Brain pericyte (primary cell): ENCODE results near the gene STK40.
A peak's percentile ranks its signal among the peaks of the same experiment; 100 is the strongest.

ENCODE experiments used
- DNase-seq: peaks from one replicate; pipeline ENCODE4 v3.0.0-alpha.2; 2012; ENCODE audit warnings: low read depth, low spot score

The STK40 gene

DNA sequence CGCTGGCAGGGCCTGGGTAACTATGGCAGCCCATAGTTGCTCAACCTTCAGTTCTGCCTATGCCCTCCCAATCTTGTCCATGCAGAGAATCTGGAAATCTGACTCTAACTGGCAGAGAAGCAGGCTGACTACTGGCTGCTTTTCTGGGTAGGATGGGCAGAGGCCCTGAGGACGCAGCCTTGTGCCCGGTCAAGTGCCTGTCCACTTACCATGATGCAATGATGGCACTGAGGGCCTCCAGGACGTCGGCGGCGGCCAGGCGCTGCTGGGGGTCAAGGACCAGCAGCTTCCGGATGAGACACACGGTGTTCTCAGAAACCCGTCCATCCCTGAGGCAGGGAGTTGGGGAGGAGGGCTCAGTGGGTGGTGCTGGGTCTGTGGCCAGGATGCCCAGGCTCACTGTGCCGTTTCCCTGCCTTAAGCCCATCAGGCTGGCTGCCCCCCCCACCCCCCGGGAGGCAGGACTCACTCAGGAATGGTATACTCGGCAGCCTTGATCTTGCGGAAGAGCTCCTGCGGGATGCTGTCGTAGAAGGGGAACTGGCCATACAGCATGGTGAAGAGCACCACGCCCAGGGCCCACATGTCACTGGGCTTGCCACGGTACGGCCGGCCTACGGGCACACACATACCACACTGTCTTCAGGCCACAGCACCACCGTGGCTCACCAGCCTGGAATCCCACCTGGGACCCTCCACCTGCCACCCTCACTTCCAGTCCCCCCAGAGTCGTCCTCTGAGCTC is 41.9 kb downstream of the STK40 start:
- DNase-seq: no peak

DNA sequence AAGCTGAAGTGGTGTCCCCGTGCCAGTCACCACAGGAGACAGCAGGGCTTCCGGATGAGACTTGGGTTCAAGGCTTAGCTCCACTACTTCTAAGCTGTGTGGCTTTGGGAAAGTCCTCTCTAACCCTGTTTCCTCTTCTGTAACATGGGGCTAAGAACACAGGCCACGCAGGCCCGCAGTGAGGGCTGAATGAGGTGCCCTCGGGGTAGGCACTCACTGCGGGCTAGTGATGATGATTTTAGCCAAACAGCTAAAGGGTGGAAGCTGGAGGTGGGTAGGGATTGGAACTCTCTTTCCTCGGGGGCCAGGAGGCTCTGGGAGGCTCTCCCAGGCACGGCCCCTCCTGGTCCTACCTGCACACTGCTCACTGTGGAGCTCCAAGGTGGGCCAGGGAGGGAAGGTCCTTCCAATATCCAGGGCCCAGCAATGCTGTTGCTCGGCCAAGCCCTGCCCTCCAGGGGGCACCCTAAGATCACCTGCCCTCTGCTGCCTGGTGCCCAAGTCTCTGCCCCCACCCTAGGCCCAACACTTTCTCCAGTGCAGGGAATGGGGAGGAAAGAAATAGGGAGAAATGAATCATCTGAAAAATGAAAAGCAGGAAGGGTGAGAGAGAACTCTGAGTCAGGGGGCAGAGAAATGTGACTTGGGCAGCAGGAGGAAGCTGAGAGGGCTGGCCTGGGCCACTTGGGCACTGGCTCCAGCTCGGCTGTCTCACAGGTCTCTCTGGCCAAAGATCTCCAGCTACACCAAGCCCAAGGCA is 43.1 kb downstream of the STK40 start:
- DNase-seq: no peak

DNA sequence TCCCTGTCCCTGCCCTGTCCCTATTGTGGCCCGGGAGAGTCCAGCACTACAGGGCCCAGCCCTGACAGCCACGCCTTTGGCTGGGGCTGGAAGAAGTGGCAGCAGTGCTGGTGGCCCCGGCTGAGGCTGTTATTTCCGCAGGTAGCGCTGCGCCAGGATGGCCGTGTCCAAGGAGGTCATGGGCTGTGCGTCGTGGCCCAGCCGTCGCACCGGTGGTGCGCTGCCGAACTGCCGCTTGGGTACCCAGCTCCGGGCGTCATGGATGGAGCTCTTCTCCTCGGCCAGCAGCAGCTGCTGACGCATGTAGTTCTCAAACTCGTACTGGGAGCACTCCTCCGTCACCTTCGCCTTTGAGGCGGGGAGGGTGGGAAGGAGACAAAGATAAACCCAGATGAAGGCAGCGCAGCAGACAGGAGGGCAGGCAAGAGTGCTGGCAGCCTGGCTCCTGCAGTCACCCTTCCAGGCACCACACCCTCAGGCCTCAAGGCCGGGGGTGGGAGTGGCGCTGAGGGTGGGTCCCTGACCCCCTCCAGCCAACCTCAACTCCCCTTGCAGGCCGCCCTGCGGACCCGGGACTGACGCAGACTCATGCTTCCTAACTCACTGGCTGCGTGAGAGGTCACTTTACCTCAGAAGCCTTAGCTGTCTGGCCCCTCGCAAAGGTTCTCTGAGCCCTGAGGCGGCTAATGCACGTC is 44.0 kb downstream of the STK40 start:
- DNase-seq: no peak

DNA sequence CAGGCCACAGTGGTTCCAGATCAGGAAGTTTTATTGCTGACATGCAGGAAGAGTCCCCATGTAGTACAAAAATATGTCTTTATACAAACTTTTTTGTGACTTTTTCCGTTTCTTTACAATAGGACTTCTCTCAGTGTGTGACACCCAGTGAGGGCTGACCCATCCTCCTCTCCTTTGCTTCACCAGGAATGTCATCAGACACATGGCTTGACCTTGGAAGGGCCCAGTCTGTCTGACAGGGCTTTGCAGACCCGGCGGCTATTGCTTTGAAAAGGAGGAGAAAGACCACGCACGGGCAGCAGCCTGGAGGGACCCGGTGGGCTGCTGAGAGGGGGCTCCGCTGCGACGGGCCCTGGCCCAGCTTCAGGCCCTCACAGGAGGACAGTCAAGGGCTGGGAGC is 46.1 kb downstream of the STK40 start:
- DNase-seq: no peak

GRCh38 chr1:36339215-36339614 is 46.5 kb downstream of the STK40 start:
- no peak for DNase-seq

DNA sequence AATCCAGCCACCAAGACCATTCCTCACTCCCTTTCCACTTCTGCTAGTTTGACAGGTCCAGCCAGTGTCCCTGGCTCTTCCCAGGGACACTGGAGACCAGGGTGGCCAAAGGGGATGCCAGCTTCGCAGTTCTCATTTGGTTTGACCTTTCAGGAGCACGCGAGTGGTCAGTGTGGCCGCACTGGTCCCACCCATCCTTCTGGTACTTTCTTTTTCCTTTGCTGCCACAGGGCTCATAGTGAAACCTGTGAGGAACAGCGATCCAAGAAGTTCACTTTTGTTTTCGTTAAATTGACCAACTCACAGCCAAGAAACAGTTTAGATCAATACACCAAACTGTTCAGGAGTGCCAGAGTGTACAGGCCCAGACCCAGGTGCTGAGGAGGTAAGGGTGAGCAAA is 47.9 kb downstream of the STK40 start:
- DNase-seq: no peak

DNA sequence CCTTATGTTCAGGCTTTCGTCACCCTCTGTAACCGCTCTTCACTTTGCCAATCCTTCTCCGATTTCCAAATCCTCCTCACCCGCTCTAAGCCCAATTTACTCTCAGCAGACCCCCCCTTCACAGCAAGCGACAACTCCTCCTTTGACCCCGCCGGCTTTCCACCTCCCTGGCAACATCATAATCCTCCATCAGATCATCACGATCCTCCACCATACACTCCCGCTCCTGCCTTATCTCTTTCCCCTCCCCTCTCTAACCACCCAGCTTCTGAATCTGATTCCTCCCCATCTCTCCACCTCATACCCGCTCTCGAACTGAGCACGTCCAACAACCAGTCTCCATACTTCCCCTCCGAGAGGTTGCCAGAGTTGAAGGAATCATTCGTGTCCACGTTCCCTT is 54.8 kb downstream of the STK40 start:
- DNase-seq: no peak

DNA sequence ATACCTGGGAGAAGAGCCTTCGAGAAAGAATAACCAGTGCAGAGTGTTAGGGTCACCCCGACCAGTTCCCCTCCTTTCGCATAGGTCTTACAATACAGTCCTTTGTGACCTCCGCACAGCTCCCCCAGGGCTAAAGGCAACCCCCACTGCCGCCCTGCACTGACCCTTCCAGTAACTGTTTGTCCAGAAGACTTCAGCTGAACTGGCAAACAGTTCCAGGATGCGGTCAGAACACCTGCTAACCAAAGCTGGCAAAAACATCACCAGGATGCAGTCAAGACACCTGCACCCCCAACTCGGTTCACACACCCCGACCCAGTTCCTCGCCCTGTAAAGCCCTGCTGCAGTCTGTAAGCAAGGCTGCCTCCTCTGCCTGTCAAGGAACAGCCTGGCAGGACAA is 55.9 kb downstream of the STK40 start:
- no peak for DNase-seq

GRCh38 chr1:36328713-36329112 is 57.0 kb downstream of the STK40 start:
- no peak for DNase-seq

DNA sequence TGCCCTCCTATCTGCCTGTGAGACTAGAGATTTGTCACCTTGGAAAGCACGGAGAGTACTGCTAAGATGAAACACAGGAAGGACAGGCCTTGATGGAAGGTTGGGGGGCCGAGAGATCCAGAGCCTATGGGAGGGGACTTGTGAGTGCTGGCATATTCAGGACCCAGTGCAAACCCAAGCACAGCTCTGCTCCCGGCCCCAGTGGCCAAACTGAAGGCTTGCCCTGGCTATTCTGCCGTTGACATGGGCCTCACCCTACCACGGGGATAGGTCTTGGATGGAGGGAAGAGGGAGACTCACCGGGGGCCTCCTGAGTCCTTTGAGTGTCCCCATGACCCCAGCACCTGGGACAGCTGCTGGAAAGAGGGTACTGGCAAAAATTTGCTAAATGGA is 57.6 kb downstream of the STK40 start:
- DNase-seq: no peak

- no peak for DNase-seq
These were observed 58.2 kb downstream of the STK40 start for GRCh38 chr1:36327421-36328087.

DNA sequence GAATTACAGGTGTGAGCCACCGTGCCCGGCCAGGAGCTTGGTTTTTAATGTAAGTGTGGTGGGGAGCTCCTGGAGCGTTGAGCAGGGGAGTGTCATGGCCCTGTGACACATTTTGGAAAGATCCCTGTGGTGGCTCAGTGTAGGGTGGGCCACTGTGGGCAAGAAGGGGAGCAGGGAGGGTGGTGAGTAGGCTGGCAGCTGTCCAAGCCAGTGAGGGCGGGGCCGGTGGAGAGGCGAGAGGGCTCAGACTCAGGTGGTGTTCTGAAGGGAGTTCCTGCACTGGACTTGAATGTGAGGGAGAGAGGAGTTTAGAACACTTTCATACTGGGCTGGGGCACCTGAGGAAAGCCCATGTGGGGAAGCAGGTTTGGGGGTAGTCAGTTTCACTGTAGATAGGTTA is 59.2 kb downstream of the STK40 start:
- DNase-seq: no peak

- no peak for DNase-seq
These were observed 61.4 kb downstream of the STK40 start for GRCh38 chr1:36324353-36324703.

DNA sequence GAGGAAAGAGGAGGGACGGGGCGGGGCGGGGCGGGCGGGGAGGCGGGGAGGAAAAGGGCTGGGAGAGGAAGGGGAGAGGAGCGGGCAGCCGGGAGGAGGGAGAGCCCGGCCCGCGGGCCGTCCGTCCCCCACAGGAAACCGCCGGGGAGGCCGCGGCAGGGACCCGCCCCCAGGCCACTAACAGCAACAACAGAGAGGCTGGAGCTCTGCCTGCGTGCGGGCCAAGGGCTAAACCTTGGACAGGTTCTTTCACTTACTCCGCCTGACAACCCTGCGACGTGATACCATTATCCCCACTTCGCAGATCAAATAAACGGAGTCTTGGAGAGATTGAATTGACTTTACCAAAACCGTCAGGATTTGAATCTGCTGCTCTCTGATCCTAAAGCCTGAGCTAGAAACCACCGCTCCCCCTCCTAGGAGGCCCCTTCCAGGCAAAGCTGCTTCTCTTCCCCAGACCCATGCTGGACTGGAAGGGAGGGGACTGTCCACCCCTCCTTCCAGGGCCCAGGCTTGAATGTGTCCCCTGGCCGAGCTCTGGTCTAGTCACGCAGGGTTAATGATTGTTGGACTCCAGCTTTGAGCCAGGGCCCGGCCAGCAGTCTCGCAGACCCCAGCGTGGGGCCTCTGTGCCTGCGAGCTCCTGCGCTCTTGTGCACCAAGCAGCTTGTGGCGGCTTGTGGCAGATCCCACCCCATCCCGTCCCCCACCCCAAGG is 61.9 kb downstream of the STK40 start, which contains the start of gene EVA1B:
EVA1B (minus strand) TSS at position 10 of the 717 bp plus-strand sequence. CDS start 608 bp downstream, outside the sequence.
- DNase-seq: no peak

DNA sequence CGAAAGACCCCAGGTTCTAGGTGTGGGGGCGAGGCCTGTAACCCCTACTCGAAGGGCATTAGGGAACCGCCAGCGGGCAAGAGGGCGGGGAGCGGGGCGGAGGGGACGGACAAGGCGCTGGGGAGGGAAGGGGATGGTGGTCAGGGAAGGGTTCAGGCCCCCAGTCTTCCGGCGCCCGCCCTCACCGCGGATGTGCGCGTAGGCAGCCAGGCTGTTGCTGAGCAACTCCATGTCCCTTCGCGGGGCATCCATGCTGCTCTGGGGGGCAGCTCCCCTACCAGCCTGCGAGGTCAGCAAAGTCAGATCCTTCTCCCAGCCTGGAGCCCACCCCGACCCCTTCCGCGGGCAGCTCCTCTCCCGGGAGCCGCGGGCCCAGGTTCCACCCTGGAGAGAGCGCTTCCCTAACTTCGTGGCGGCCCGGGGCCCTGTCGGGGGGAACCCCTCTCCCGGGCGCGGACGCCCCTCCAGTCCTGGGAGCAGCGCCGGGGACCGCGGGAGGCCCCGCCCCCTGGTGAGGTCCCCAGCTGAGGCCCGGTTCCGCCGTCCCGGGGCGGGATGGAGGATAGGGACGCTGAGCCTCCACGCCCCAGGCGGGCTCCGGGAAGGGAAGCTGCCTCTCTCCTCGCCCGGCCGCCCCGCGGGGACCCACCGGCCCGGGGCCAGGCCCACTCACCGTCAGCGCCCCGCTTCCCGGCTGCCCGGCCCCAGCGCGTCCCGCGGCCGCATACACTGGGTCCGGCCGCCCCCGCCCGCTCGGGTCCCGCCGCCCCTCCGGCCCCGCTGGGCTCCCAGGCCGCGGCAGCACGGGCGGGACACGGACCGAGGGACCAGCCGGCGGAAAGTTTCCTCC is 62.7 kb downstream of the STK40 start:
- no peak for DNase-seq

- DNase-seq: no peak
These were observed 63.5 kb downstream of the STK40 start for GRCh38 chr1:36322041-36322785.

DNA sequence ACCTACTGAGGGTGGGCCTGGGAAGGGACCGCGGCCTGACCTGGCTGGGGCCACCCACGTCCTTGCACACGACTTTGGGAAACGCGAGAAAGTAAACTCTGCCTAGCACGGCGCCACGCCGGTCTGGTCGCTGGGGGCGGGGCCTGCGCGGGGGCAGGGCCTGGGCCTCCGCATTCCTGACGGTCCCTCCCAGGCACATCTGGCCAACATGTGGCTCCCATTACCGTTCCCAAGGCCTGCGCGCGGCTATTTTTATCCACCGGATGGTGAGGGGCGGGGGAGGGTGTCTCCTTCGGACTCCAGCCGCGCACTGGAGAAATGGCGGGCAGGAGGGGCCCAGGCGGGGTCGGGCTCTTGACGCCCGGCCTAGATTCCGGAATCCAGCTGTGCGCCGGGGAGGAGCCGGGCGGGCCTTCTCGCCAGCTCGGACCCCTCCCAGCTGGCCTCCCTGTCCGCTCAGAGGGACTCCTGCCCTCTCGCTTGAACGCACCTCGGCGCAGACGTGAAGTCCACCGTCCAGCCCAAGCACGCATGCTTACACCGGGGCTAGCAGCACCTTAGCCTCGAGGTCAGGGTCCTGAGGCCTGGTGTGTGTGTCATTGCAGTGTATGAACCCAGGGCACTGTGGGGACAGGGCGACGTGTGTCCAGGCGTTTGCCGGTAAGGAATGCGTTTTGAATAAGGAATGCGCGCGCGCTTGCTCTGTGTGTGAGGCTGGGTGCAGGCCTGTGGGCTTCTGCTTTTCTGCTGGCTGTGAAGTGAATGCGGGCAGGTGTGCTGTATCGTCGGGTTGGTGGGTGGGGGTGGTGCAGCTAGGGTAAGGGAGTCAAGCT is 64.4 kb downstream of the STK40 start:
- DNase-seq: peak; percentile 88

GRCh38 chr1:36320767-36321118 is 65.0 kb downstream of the STK40 start:
- no peak for DNase-seq

- no peak for DNase-seq
These were observed 65.4 kb downstream of the STK40 start for GRCh38 chr1:36320291-36320761.
